AG04449 (cell line): ENCODE data around the gene TPST2.

Experiments used
- CTCF ChIA-PET: fragments of 350-600 bp; formaldehyde crosslinking; extraction: SDS; loops from one replicate; lab custom pipeline; 2021; ENCODE audit warnings: antibody characterized with exemption; lab: Yijun Ruan, JAX
- POLR2A ChIA-PET: fragments of 400-600, 350-600 bp; formaldehyde crosslinking; extraction: SDS; loops from one replicate; lab custom pipeline; 2020; ENCODE audit warnings: antibody characterized with exemption, inconsistent platforms; lab: Yijun Ruan, JAX
- DNase-seq: peaks from one replicate; pipeline ENCODE4 v3.0.0-alpha.2; 2010; ENCODE audit warnings: low read depth, low spot score
- H3K4me3 ChIP-seq: 2 replicates; pipeline ENCODE4 v1.5.1; 2011; ENCODE audit warnings: low read depth, mild to moderate bottlenecking, control low read depth, low read length
- TF ChIP-seq, protein P1 (sequence below): IDR thresholded peaks from one replicate; pipeline ENCODE4 v1.5.1; 2011; ENCODE audit warnings: mild to moderate bottlenecking, moderate library complexity, low read length, control low read depth, inconsistent platforms; ENCODE audit not compliant: insufficient read depth; ENCODE audit errors: missing control alignments

Gene TPST2

DNA sequence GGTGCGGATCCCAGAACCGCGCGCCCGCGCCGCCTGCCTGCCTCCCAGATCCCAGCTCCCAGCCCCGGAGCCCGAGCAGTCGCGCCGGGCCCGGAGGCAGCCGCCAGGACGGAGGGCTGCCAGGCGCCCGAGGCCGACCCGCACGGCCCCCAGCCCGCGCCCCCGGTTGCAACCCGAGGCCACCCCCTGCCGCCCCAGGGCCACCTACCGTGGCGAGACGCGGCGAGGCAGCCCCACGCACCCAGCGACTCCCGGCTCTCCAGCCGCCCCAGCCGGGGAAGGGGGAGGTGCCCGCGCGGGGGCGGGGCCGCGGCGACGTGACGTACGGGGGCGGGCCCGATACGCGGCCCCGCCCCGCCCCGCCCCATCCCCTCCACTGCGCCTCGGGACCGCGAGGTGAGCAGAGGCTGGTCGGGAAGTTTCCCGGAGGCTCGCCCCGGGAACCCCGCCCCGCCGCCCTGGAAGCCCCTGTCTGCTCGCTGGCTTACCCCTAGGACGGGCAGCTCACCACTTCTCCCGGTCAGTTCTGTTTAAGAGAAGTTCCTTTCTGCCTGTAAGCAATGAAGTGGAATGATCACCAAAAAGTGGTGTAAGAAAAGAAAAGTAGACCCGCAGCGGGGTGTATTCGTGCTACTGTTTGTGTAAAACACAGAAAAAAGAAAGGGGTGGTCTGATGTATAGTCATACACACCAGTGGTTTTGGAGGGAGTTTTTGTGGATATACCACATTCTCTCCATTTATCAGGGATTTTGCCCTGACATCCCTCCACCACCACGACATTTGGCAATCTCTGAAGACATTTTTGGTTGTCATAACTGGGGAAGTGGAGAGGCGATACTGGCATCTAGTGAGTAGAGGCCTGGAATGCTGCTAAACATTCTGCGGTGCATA is at the start of gene TPST2:
Gene TPST2 (minus strand): TSS at position 288 of the 892 bp plus-strand sequence. CDS start 48,502 bp downstream, outside the sequence.
- DNase-seq: no peak
- TF ChIP-seq, protein P1, sequence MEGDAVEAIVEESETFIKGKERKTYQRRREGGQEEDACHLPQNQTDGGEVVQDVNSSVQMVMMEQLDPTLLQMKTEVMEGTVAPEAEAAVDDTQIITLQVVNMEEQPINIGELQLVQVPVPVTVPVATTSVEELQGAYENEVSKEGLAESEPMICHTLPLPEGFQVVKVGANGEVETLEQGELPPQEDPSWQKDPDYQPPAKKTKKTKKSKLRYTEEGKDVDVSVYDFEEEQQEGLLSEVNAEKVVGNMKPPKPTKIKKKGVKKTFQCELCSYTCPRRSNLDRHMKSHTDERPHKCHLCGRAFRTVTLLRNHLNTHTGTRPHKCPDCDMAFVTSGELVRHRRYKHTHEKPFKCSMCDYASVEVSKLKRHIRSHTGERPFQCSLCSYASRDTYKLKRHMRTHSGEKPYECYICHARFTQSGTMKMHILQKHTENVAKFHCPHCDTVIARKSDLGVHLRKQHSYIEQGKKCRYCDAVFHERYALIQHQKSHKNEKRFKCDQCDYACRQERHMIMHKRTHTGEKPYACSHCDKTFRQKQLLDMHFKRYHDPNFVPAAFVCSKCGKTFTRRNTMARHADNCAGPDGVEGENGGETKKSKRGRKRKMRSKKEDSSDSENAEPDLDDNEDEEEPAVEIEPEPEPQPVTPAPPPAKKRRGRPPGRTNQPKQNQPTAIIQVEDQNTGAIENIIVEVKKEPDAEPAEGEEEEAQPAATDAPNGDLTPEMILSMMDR: no peak
- POLR2A ChIA-PET: no interaction called here
- H3K4me3 ChIP-seq: peak within 1 kb of the TSS; percentile 75
- CTCF ChIA-PET: interaction anchor here (1.2 to 1.5 kb wide), 2 partner anchors 87 to 106 kb away, joined by 3 read pairs; no protein-coding TSS in a partner anchor

DNA sequence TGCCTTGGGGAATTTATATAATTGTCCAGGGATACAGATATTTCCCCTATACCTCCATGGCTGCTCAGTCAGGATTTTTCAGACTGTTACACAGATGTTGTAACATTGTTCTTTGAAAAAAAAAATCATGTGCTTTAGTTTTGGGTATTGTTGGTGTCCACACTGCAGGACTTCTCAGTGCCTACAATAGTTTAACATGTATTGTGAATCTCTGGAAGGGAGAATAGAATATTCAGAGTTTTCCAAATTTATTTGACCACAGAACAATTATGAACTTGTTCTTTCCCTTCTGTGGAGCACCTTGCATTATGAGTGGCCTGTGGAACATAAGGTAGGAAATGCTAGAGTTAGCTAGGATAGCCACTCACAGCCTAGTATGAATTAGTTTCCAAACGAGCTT is 46.4 kb upstream of the TPST2 start:
- TF ChIP-seq, protein P1: no peak
- H3K4me3 ChIP-seq: no peak overlapping the region
- ChIA-PET POLR2A (no interaction called here), CTCF (interaction anchor here (1.0 kb wide), 1 partner anchor 133 kb away, joined by 4 read pairs; no protein-coding TSS in a partner anchor)
- no peak for DNase-seq

DNA sequence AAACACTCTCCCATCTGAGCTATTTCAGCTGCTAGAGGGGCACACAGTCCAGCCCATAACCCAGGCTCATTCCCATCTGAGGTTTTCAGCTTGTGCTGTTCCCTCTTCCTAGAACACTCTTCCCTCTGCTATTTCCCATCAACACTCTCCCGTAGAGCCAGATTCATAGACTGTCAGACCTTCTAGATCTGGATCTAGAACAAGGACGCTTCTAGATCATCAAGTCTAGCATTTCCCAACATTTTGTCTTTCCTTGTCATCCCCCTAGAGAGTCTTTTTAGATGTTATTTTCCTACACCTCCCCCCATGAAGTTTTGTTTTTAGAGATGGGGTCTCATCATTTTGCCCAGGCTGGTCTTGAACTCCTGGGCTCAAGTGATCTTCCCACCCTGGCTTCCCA is 45.2 kb upstream of the TPST2 start:
- no peak for DNase-seq
- no peak overlapping the region for H3K4me3 ChIP-seq
- ChIA-PET POLR2A (no interaction called here), CTCF (no interaction called here)
- TF ChIP-seq, protein P1: no peak

DNA sequence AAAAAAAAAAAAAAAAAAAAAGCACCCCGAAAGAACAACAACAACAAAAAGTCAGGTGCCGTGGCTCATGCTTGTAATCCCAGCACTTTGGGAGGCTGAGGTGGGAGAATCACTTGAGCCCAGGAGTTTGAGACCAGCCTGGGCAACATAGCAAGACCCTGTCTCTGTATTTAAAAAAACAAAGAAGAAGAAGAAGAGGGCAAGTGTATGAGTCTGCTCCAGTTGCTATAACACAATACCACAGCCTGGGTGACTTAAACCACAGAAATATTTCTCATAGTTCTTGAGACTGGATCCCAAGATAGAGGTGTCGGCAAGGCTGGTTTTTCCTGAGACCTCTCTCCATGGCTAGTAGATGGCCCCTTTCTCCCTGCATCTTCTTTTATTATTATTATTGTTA is 44.3 kb upstream of the TPST2 start:
- no peak for DNase-seq
- TF ChIP-seq, protein P1: no peak
- H3K4me3 ChIP-seq: no peak overlapping the region
- CTCF ChIA-PET: interaction anchor here (1.8 kb wide), 1 partner anchor 27 kb away, joined by 5 read pairs; no protein-coding TSS in a partner anchor
- POLR2A ChIA-PET: no interaction called here

DNA sequence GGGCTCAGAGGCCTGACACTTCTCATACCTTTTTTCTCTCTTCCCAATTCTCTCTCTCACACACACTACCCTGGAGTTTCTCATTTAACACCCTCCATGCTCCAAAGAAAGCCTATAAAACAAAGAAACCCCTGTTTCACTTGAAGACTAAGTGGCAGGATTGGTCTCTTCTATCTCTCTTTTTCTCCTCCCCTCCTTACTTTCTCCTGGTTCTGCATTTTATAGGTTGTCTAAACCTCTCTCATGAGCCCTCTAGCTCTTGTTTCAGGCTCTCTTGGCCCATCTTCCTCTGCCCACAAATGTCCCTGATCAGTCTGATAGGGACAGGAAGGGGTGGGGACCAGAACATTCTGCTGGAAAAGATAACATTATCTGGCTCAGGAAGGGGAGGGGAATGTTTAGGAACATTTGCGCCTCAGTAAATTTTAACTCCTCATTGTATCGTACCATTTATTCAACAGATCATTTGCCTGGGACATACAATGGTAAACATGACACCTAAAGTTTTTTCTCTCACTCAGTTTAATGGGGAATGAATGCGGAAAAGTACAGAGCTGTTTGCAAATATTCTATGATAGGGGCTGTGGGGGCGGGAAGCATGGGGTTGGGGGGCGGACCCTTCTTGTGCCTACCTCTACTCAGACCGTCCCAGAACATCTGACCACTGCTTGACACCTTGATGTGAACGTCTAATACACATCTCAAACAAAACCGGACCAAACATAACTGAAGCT is 42.7 kb upstream of the TPST2 start:
- POLR2A ChIA-PET: no interaction called here
- DNase-seq: no peak
- H3K4me3 ChIP-seq: no peak overlapping the region
- CTCF ChIA-PET: interaction anchor here (1.1 to 1.8 kb wide), 2 partner anchors 13 to 25 kb away, joined by 3 to 5 read pairs; no protein-coding TSS in a partner anchor
- TF ChIP-seq, protein P1: no peak
